ENCODE measurements around the gene ATG13.

DNA sequence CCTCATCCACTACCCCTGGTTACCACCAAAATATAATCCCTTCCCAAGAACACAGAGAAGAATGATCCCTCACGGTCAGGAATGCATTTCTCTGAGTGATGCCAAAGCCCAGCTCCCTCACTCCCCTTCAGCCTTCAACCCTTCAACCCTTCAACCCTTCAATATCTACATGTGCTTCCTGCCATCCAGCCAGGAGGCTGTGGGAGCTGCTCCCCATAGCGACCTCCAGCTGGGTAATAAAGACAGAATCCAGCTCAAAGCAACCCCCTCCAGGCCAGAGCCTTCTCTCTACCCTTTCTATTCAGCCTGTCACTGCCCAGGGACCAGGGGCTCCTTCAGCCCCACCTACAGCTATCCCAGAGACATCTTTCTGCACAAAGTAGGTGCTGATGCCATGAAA, 80.4 kb downstream of the ATG13 start:
- TF ChIP-seq, protein P1, sequence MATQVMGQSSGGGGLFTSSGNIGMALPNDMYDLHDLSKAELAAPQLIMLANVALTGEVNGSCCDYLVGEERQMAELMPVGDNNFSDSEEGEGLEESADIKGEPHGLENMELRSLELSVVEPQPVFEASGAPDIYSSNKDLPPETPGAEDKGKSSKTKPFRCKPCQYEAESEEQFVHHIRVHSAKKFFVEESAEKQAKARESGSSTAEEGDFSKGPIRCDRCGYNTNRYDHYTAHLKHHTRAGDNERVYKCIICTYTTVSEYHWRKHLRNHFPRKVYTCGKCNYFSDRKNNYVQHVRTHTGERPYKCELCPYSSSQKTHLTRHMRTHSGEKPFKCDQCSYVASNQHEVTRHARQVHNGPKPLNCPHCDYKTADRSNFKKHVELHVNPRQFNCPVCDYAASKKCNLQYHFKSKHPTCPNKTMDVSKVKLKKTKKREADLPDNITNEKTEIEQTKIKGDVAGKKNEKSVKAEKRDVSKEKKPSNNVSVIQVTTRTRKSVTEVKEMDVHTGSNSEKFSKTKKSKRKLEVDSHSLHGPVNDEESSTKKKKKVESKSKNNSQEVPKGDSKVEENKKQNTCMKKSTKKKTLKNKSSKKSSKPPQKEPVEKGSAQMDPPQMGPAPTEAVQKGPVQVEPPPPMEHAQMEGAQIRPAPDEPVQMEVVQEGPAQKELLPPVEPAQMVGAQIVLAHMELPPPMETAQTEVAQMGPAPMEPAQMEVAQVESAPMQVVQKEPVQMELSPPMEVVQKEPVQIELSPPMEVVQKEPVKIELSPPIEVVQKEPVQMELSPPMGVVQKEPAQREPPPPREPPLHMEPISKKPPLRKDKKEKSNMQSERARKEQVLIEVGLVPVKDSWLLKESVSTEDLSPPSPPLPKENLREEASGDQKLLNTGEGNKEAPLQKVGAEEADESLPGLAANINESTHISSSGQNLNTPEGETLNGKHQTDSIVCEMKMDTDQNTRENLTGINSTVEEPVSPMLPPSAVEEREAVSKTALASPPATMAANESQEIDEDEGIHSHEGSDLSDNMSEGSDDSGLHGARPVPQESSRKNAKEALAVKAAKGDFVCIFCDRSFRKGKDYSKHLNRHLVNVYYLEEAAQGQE (IDR thresholded peaks at IDR 0.05; ENCODE audit: insufficient replicate concordance, low read depth): no peak
- TF ChIP-seq GABPA (IDR thresholded peaks at IDR 0.05; ENCODE audit: low read depth) (no peak), POLR2AphosphoS5 (IDR thresholded peaks at IDR 0.05; ENCODE audit: low read depth) (no peak), SPI1 (IDR thresholded peaks at IDR 0.05; ENCODE audit: borderline replicate concordance, low read depth) (no peak)
- TF ChIP-seq, protein P2, sequence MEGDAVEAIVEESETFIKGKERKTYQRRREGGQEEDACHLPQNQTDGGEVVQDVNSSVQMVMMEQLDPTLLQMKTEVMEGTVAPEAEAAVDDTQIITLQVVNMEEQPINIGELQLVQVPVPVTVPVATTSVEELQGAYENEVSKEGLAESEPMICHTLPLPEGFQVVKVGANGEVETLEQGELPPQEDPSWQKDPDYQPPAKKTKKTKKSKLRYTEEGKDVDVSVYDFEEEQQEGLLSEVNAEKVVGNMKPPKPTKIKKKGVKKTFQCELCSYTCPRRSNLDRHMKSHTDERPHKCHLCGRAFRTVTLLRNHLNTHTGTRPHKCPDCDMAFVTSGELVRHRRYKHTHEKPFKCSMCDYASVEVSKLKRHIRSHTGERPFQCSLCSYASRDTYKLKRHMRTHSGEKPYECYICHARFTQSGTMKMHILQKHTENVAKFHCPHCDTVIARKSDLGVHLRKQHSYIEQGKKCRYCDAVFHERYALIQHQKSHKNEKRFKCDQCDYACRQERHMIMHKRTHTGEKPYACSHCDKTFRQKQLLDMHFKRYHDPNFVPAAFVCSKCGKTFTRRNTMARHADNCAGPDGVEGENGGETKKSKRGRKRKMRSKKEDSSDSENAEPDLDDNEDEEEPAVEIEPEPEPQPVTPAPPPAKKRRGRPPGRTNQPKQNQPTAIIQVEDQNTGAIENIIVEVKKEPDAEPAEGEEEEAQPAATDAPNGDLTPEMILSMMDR (IDR thresholded peaks at IDR 0.05; ENCODE audit: insufficient read depth, low read length): no peak
